Measurements from ENCODE around the gene ASPDH. TPM values are rescaled to one million over a fixed set of nuclear protein-coding genes. Genes with fewer than 3 reads are reported as not detected.

ASPDH gene
- total and polyA plus RNA-seq, 2 experiments from 2014 or later, result not detected

DNA sequence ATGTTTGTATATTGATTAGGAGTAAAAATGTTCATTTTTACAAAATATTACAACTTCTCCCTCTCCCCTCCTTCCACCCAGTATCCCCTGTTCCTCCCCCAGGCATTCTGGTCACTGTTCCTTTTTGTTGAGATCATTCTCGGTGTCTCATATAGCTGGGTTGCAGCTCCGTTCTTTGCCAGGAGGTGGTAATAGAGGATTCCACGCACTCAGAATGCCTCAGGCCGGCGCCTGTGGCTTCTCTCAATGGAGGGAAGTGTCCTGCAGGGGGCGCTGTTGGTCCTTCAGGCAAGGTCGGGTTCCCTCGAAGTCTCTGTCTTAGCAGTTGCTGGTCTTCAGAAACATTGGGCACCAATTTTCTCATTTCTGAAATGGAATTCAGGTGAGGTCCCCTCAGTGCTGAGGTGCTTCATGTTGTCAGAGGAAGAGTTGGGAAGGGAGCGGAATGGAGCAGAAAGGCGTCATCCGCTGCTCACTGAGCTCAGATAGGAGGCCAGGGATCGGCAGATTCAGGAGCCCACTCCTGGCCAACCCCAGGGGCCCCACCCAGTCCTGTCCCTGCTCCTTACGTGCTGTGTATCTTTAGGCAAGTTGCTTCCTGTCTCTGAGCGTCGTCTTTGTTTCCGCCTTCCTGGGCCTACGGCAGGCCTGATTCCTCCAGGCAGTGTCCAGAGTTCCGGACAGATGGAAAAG lies 26.7 kb downstream of the ASPDH start:
- Histone ChIP-seq H3K4me2 (ENCODE audit: unreplicated experiment) (no peak overlapping the region), H4K20me1 (ENCODE audit: insufficient read depth) (no peaks in the 10 kb centered on the region), H3K4me1 (ENCODE audit: insufficient read depth) (no peaks in the 10 kb centered on the region), H3K36me3 (ENCODE audit: low read depth) (no peaks in the 10 kb centered on the region), H3K9me2 (ENCODE audit: insufficient read depth) (no peaks in the 10 kb centered on the region), H3K27ac (no peak overlapping the region), H3K9ac (no peak overlapping the region), H3F3A (ENCODE audit: insufficient read depth) (no peaks in the 10 kb centered on the region), H3K79me2 (ENCODE audit: insufficient read depth) (no peaks in the 10 kb centered on the region), H2AFZ (no peak overlapping the region), H3K9me3 (ENCODE audit: low read depth) (no peaks in the 10 kb centered on the region), H3K4me3 (no peak overlapping the region), H3K27me3 (replicated peaks; ENCODE audit: insufficient read depth) (peaks cover 13% of the 10 kb centered on the region; the same call in 1 of the 2 replicates)
- WGBS, 2 experiments (ENCODE audit: low coverage in 1 of 2, low lambda C conversion rate in 2 of 2, missing lambda C conversion rate in 2 of 2), result 62 to 66% methylated on average over 18 of the region's 18 CpGs
- in situ Hi-C loops (cut with MboI), result no loop called here
- TF ChIP-seq EZH2phosphoT487 (IDR thresholded peaks at IDR 0.05; ENCODE audit: insufficient read depth, low read depth) (no peak), EZH2 (IDR thresholded peaks at IDR 0.05; ENCODE audit: insufficient read depth, poor library complexity, severe bottlenecking) (no peak)
- DNase-seq, result peak; percentile 43

DNA sequence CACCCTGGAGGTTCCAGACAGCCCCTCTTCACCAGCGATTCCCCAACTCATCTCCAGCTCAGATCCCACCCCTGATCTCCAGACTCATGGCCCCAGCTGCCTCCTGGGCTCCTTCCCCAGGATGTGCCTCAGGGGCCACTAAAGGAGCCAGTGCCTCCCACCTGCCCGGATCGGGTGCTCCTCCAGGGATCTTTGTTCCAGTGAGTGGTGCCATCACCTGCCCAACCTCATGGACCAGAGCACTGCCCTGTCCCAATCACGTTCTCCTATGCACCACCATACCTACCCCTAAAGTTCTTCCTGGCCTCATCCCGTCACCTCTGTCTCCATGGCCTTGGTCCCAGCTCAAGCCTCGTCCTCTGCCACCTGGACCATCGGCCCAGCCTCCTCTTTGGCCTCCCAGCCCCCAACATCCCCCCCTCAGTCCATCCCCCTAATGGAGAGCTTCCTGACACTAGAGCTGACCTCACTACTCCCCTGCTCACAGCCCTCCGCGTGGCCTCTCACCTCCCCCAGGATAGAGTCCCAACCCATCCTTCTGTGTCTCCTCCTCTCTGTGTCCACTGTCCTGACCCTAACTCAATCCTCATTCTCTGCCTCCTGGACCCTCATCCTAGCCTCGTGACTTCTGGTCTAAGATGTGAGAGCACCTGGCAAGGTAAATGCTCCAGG lies 28.3 kb downstream of the ASPDH start:
- Histone ChIP-seq H3K36me3 (ENCODE audit: low read depth) (no peaks in the 10 kb centered on the region), H3K79me2 (ENCODE audit: insufficient read depth) (no peaks in the 10 kb centered on the region), H3K4me2 (ENCODE audit: unreplicated experiment) (no peak overlapping the region), H3K4me3 (no peak overlapping the region), H3F3A (ENCODE audit: insufficient read depth) (no peaks in the 10 kb centered on the region), H3K27me3 (replicated peaks; ENCODE audit: insufficient read depth) (0 out of 2 replicates have a peak, but pooled peaks cover 10% of the 10 kb centered on the region), H3K4me1 (ENCODE audit: insufficient read depth) (no peaks in the 10 kb centered on the region), H3K9ac (no peak overlapping the region), H3K27ac (no peak overlapping the region), H3K9me3 (ENCODE audit: low read depth) (no peaks in the 10 kb centered on the region), H4K20me1 (ENCODE audit: insufficient read depth) (no peaks in the 10 kb centered on the region), H3K9me2 (ENCODE audit: insufficient read depth) (no peaks in the 10 kb centered on the region), H2AFZ (no peak overlapping the region)
- no peak for DNase-seq
- in situ Hi-C loops (cut with MboI), result no loop called here
- 64 to 68% methylated on average over 10 of the region's 10 CpGs for WGBS, 2 experiments (ENCODE audit: low coverage in 1 of 2, low lambda C conversion rate in 2 of 2, missing lambda C conversion rate in 2 of 2)
- no peak for TF ChIP-seq EZH2 (IDR thresholded peaks at IDR 0.05; ENCODE audit: insufficient read depth, poor library complexity, severe bottlenecking)
- TF ChIP-seq EZH2phosphoT487 (IDR thresholded peaks at IDR 0.05; ENCODE audit: insufficient read depth, low read depth), result no peak

DNA sequence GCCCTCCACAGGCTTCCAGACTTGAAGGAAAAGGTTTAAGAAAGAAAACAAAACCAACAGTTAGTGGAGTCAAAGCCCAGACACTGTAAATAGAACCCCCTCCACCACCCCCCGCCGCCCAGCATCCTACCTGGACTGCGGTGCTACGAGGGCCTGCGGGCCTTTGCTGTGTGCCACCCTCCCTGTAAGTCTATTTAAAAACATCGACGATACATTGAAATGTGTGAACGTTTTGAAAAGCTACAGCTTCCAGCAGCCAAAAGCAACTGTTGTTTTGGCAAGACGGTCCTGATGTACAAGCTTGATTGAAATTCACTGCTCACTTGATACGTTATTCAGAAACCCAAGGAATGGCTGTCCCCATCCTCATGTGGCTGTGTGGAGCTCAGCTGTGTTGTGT lies 30.8 kb downstream of the ASPDH start:
- no peak overlapping the region for H3K4me3 ChIP-seq
- no peaks in the 10 kb centered on the region for H3K9me3 ChIP-seq (ENCODE audit: low read depth)
- H3K9ac ChIP-seq, result no peak overlapping the region
- H3K9me2 ChIP-seq (ENCODE audit: insufficient read depth), result no peaks in the 10 kb centered on the region
- H2AFZ ChIP-seq, result no peak overlapping the region
- H3K36me3 ChIP-seq (ENCODE audit: low read depth), result no peaks in the 10 kb centered on the region
- 72 to 75% methylated on average over 10 of the region's 10 CpGs for WGBS, 2 experiments (ENCODE audit: low coverage in 1 of 2, low lambda C conversion rate in 2 of 2, missing lambda C conversion rate in 2 of 2)
- no peak for DNase-seq
- H3K4me1 ChIP-seq (ENCODE audit: insufficient read depth), result no peaks in the 10 kb centered on the region
- no peak for TF ChIP-seq EZH2phosphoT487 (IDR thresholded peaks at IDR 0.05; ENCODE audit: insufficient read depth, low read depth)
- TF ChIP-seq EZH2 (IDR thresholded peaks at IDR 0.05; ENCODE audit: insufficient read depth, poor library complexity, severe bottlenecking), result no peak
- no peak overlapping the region for H3K4me2 ChIP-seq (ENCODE audit: unreplicated experiment)
- no peaks in the 10 kb centered on the region for H4K20me1 ChIP-seq (ENCODE audit: insufficient read depth)
- H3K79me2 ChIP-seq (ENCODE audit: insufficient read depth), result no peaks in the 10 kb centered on the region
- in situ Hi-C loops (cut with MboI), result no loop called here
- H3K27ac ChIP-seq, result no peak overlapping the region
- H3K27me3 ChIP-seq (replicated peaks; ENCODE audit: insufficient read depth), result 0 out of 2 replicates have a peak, but pooled peaks cover 9% of the 10 kb centered on the region
- no peaks in the 10 kb centered on the region for H3F3A ChIP-seq (ENCODE audit: insufficient read depth)

DNA sequence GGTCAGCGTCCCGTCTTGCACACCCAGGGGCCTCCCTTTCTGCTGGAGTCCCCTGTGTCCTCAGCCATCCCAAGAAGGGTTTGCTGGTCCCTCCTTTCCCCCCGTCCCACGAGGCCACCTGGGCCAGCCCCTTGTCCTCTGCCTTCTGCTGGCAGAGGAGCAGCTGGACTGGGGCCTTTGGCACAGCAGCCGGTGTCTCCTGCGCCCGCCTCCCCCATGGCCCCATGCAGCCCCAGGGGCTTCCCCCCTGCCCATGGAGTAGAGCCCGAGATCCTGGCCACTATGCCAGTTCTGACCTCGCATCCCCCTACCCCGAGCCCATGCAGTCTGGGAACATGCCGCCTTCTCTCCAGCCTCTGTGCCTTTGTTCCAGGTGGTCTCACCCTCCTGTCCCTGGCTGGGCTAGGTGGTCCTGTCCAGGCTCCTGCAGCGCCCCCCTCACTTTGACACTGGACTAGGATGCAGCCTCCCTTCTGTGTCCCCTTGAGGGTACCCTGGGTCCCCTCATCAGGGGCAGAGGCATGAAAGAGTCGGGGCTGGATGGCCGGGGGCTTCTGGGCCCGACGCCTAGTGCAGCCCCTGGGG lies 31.4 kb downstream of the ASPDH start:
- no peak for TF ChIP-seq EZH2phosphoT487 (IDR thresholded peaks at IDR 0.05; ENCODE audit: insufficient read depth, low read depth)
- no peak for TF ChIP-seq EZH2 (IDR thresholded peaks at IDR 0.05; ENCODE audit: insufficient read depth, poor library complexity, severe bottlenecking)
- in situ Hi-C loops (cut with MboI), result no loop called here
- Histone ChIP-seq H4K20me1 (ENCODE audit: insufficient read depth) (no peaks in the 10 kb centered on the region), H3K4me1 (ENCODE audit: insufficient read depth) (no peaks in the 10 kb centered on the region), H3K27ac (no peak overlapping the region), H3K79me2 (ENCODE audit: insufficient read depth) (no peaks in the 10 kb centered on the region), H3K4me3 (no peak overlapping the region), H2AFZ (no peak overlapping the region), H3K36me3 (ENCODE audit: low read depth) (no peaks in the 10 kb centered on the region), H3K9me2 (ENCODE audit: insufficient read depth) (no peaks in the 10 kb centered on the region), H3F3A (ENCODE audit: insufficient read depth) (no peaks in the 10 kb centered on the region), H3K27me3 (replicated peaks; ENCODE audit: insufficient read depth) (0 out of 2 replicates have a peak, but pooled peaks cover 9% of the 10 kb centered on the region), H3K9ac (no peak overlapping the region), H3K4me2 (ENCODE audit: unreplicated experiment) (no peak overlapping the region), H3K9me3 (ENCODE audit: low read depth) (no peaks in the 10 kb centered on the region)
- WGBS, 2 experiments (ENCODE audit: low coverage in 1 of 2, low lambda C conversion rate in 2 of 2, missing lambda C conversion rate in 2 of 2), result 59 to 74% methylated on average over 9 to 16 of the region's 16 CpGs
- DNase-seq, result no peak

Data from GM23248 (cell line).